KMS-11 (cell line): ENCODE data around the gene LRRC7.

Experiments used
- H2AFZ ChIP-seq: fragments of 200-600 bp; sonication (generic); 2 replicates; pipeline ENCODE4 v1.6.1; 2016; ENCODE audit warnings: antibody characterized with exemption, mixed run types, low read depth
- H3K27ac ChIP-seq: fragments of 200-600 bp; sonication (generic); 2 replicates; pipeline ENCODE4 v1.6.1; 2016; ENCODE audit warnings: mild to moderate bottlenecking, mixed run types
- H3K27me3 ChIP-seq: fragments of 200-600 bp; sonication (generic); 2 replicates; pipeline ENCODE4 v1.6.1; 2017; ENCODE audit warnings: mild to moderate bottlenecking, low read depth, mixed run types, moderate library complexity; ENCODE audit not compliant: insufficient read depth
- H3K36me3 ChIP-seq: fragments of 200-600 bp; sonication (generic); 2 replicates; pipeline ENCODE4 v1.6.1; 2017; ENCODE audit warnings: mild to moderate bottlenecking, mixed run types; ENCODE audit not compliant: insufficient read depth
- H3K4me1 ChIP-seq: fragments of 200-600 bp; sonication (generic); 2 replicates; pipeline ENCODE4 v1.6.1; 2016; ENCODE audit warnings: mild to moderate bottlenecking, low read depth, mixed run types; ENCODE audit not compliant: poor library complexity, severe bottlenecking
- H3K4me2 ChIP-seq: fragments of 200-600 bp; sonication (generic); 2 replicates; pipeline ENCODE4 v1.7.0; 2016; ENCODE audit warnings: mild to moderate bottlenecking, mixed run types
- H3K4me3 ChIP-seq: fragments of 200-600 bp; sonication (generic); IDR thresholded peaks from 2 replicates; pipeline ENCODE4 v1.6.1; 2017; ENCODE audit warnings: low read depth, low read length, mixed read lengths; ENCODE audit not compliant: insufficient read depth
- H3K79me2 ChIP-seq: fragments of 200-600 bp; sonication (generic); 2 replicates; pipeline ENCODE4 v1.6.1; 2016; ENCODE audit warnings: low read depth, mixed run types; ENCODE audit not compliant: insufficient read depth
- H3K9ac ChIP-seq: fragments of 200-600 bp; sonication (generic); 2 replicates; pipeline ENCODE4 v1.6.1; 2016; ENCODE audit warnings: mild to moderate bottlenecking, mixed run types
- H4K20me1 ChIP-seq: fragments of 200-600 bp; sonication (generic); 2 replicates; pipeline ENCODE4 v1.6.1; 2016; ENCODE audit warnings: mild to moderate bottlenecking, mixed run types; ENCODE audit not compliant: insufficient read depth
- CTCF ChIP-seq: fragments of 200-600 bp; sonication (generic); conservative IDR thresholded peaks from 2 replicates; pipeline ENCODE4 v1.6.1; 2017; ENCODE audit warnings: low read depth, mild to moderate bottlenecking, antibody characterized with exemption, low read length, moderate library complexity, mixed read lengths

LRRC7 gene

DNA sequence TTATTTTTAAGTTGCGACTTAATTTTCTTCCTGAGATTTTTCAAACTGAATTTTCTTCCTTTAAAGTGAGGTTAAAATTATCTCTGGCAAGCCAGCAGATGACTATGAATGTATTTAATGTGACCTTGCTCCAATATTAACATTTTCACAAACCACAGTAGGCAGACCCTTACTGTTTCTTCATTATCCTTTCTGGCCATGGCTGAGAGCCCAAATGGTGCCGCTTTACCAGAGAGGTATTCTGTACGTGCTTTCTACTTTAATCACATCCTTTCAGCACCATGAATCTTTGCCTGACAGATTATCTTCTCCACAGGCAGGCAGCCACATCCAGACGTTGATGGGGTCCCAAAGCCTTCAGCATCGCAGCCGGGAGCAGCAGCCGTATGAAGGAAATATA lies 508.0 kb downstream of the LRRC7 start:
- no peak overlapping the region for H3K4me2 ChIP-seq
- no peaks in the 10 kb centered on the region for H3K36me3 ChIP-seq
- no peaks in the 10 kb centered on the region for H4K20me1 ChIP-seq
- H3K79me2 ChIP-seq, result no peaks in the 10 kb centered on the region
- H3K27me3 ChIP-seq, result no peaks in the 10 kb centered on the region
- no peak overlapping the region for H3K9ac ChIP-seq
- H2AFZ ChIP-seq, result no peak overlapping the region
- no peak overlapping the region for H3K27ac ChIP-seq
- TF ChIP-seq CTCF, result no peak
- no peak overlapping the region for H3K4me3 ChIP-seq
- H3K4me1 ChIP-seq, result no peaks in the 10 kb centered on the region

GRCh38 chr1:70077066-70077465 lies 509.3 kb downstream of the LRRC7 start:
- Histone ChIP-seq H3K79me2 (no peaks in the 10 kb centered on the region), H3K4me2 (no peak overlapping the region), H3K9ac (no peak overlapping the region), H3K27ac (no peak overlapping the region), H3K4me3 (no peak overlapping the region), H4K20me1 (no peaks in the 10 kb centered on the region), H3K4me1 (no peaks in the 10 kb centered on the region), H2AFZ (no peak overlapping the region), H3K36me3 (no peaks in the 10 kb centered on the region), H3K27me3 (no peaks in the 10 kb centered on the region)
- no peak for TF ChIP-seq CTCF

GRCh38 chr1:70079546-70079945 lies 511.8 kb downstream of the LRRC7 start:
- no peak overlapping the region for H3K4me3 ChIP-seq
- no peak overlapping the region for H2AFZ ChIP-seq
- TF ChIP-seq CTCF, result no peak
- H3K4me2 ChIP-seq, result no peak overlapping the region
- no peaks in the 10 kb centered on the region for H3K79me2 ChIP-seq
- H3K27ac ChIP-seq, result no peak overlapping the region
- H3K4me1 ChIP-seq, result no peaks in the 10 kb centered on the region
- H4K20me1 ChIP-seq, result no peaks in the 10 kb centered on the region
- no peaks in the 10 kb centered on the region for H3K36me3 ChIP-seq
- H3K9ac ChIP-seq, result no peak overlapping the region
- H3K27me3 ChIP-seq, result no peaks in the 10 kb centered on the region

GRCh38 chr1:70083519-70083918 lies 515.8 kb downstream of the LRRC7 start:
- Histone ChIP-seq H3K27me3 (no peaks in the 10 kb centered on the region), H4K20me1 (no peaks in the 10 kb centered on the region), H3K79me2 (no peaks in the 10 kb centered on the region), H2AFZ (no peak overlapping the region), H3K27ac (no peak overlapping the region), H3K9ac (no peak overlapping the region), H3K4me2 (no peak overlapping the region), H3K4me3 (no peak overlapping the region), H3K36me3 (no peaks in the 10 kb centered on the region), H3K4me1 (no peaks in the 10 kb centered on the region)
- TF ChIP-seq CTCF, result no peak
